Panc1 (cell line): ENCODE measurements around the gene ADAM22. TPM values are rescaled to one million over a fixed set of nuclear protein-coding genes. Genes with fewer than 3 reads are reported as not detected.

Source experiments
- ATAC-seq: fragments of 200-7000 bp; cut with Tn5 transposase; 2 replicates; pipeline ENCODE4 v1.9.1; 2020; ENCODE audit warnings: mild to moderate bottlenecking, moderate library complexity
- BruUV-seq: library from RNA; stranded (reverse); fragments of 400-500 nt; replicated peaks from 2 replicates; lab custom pipeline; 2021; lab: Mats Ljungman, UMichigan
- CTCF ChIA-PET: fragments of 300-600 bp; sonication (Branson Sonifier 250); formaldehyde crosslinking; loops from one replicate; lab custom pipeline; 2022; ENCODE audit warnings: antibody characterized with exemption; lab: Charles Lee
- POLR2A ChIA-PET: fragments of 300-600 bp; sonication (Branson Sonifier 250); formaldehyde crosslinking; loops from one replicate; lab custom pipeline; 2022; ENCODE audit warnings: antibody characterized with exemption; lab: Charles Lee
- DNase-seq: peaks from one replicate; pipeline ENCODE4 v3.0.0-alpha.2; 2010; ENCODE audit warnings: low read depth, low spot score
- H3K27ac ChIP-seq: 2 replicates; pipeline ENCODE4 v1.5.1; 2011; ENCODE audit warnings: mild to moderate bottlenecking, low read length, inconsistent platforms
- H3K27me3 ChIP-seq: fragments of 200-500 bp; sonication (Bioruptor generic); 2 replicates; pipeline ENCODE4 v1.6.0; 2014; ENCODE audit warnings: low read length, inconsistent platforms; ENCODE audit not compliant: control insufficient read depth, insufficient read depth
- H3K36me3 ChIP-seq: fragments of 200-500 bp; sonication (Bioruptor generic); 2 replicates; pipeline ENCODE4 v1.5.1; 2014; ENCODE audit warnings: inconsistent platforms, mild to moderate bottlenecking, low read length, moderate library complexity; ENCODE audit not compliant: control insufficient read depth, insufficient read depth
- H3K4me1 ChIP-seq: 2 replicates; pipeline ENCODE4 v1.5.1; 2011; ENCODE audit warnings: inconsistent platforms, mild to moderate bottlenecking, low read length, moderate library complexity; ENCODE audit not compliant: control insufficient read depth, insufficient read depth
- H3K4me3 ChIP-seq, 2 experiments: 2 replicates each; pipeline ENCODE4 v1.5.1; 2011 to 2012; ENCODE audit warnings: low read depth in 2 of 2, low read length in 2 of 2, mild to moderate bottlenecking in 2 of 2, inconsistent platforms in 1 of 2, moderate library complexity in 1 of 2
- H3K9me3 ChIP-seq: fragments of 200-500 bp; sonication (Bioruptor generic); 2 replicates; pipeline ENCODE4 v1.5.1; 2014; ENCODE audit warnings: low read depth, mild to moderate bottlenecking, inconsistent platforms, low read length, moderate library complexity; ENCODE audit not compliant: control insufficient read depth, insufficient read depth
- POLR2AphosphoS5 ChIP-seq: IDR thresholded peaks from 2 replicates; pipeline ENCODE4 v1.6.1; 2012; ENCODE audit warnings: mild to moderate bottlenecking, low read depth, low read length, moderate library complexity
- SIN3A ChIP-seq: IDR thresholded peaks from 2 replicates; pipeline ENCODE4 v1.6.1; 2012; ENCODE audit warnings: low read depth, mild to moderate bottlenecking, low read length, moderate library complexity, borderline replicate concordance; ENCODE audit not compliant: insufficient read depth
- TCF7L2 ChIP-seq: IDR thresholded peaks from 2 replicates; pipeline ENCODE4 v1.6.1; 2011; ENCODE audit warnings: mild to moderate bottlenecking, low read depth, low read length, inconsistent platforms
- in situ Hi-C: cut with HindIII; loops from 2 replicates; pipeline ENCODE4 v1.10.0; 2016; ENCODE audit warnings: low sequenced_read_pairs, low pct_unique_long_range_greater_than_20kb
- intact Hi-C: fragments of 100-400 bp; cut with micrococcal nuclease; formaldehyde crosslinking; loops from one replicate; pipeline ENCODE4 v1.10.0; 2022; ENCODE audit not compliant: unreplicated experiment
- total RNA-seq: library from RNA; stranded (reverse); gene quantifications from one replicate; pipeline ENCODE4 v1.2.1, GENCODE V29; 2021; ENCODE audit not compliant: unreplicated experiment
- TF ChIP-seq, protein P1 (sequence below): fragments of 450-650 bp; IDR thresholded peaks from 2 replicates; pipeline ENCODE4 v1.5.1; 2017; ENCODE audit warnings: mild to moderate bottlenecking
- TF ChIP-seq, protein P2 (sequence below), 2 experiments: IDR thresholded peaks; 2 replicates each; pipeline ENCODE4 v1.6.1; 2011 to 2012; ENCODE audit warnings: low read depth in 2 of 2, control low read depth in 1 of 2, low read length in 1 of 2, mild to moderate bottlenecking in 1 of 2, moderate library complexity in 1 of 2; ENCODE audit not compliant: insufficient read depth in 1 of 2

The ADAM22 gene
- total RNA-seq, 1 experiment from 2014 or later = 4.2 TPM

DNA sequence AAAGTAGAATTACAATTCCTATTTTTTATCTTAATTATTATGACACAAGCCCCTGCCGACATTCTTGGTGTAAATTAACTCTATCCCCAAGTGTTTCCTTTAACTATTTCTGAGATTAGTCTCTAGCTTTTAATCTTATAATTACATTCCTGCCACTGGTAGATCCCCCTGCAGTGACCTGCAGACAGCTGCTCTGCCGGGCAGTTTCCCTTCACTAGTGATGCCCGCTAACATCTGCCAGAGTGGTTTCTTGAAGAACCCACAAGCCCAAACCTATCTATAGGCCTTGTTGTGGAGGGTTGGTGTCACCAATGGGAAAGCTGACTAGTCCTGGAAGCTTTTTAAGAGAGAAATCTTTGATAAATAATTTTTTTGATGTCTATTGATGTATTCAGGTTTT lies 50.0 kb downstream of the ADAM22 start:
- H3K36me3 ChIP-seq = no peaks in the 10 kb centered on the region
- in situ Hi-C loops (no loop called here), intact Hi-C loops (no loop called here)
- ATAC-seq (no peak), DNase-seq (no peak)
- ChIA-PET POLR2A (no interaction called here), CTCF (no interaction called here)
- H3K27ac ChIP-seq = no peak overlapping the region
- H3K4me3 ChIP-seq = no peak overlapping the region
- no TSS peak for BruUV-seq
- H3K27me3 ChIP-seq = no peaks in the 10 kb centered on the region
- H3K9me3 ChIP-seq = no peaks in the 10 kb centered on the region
- TF ChIP-seq, protein P1, sequence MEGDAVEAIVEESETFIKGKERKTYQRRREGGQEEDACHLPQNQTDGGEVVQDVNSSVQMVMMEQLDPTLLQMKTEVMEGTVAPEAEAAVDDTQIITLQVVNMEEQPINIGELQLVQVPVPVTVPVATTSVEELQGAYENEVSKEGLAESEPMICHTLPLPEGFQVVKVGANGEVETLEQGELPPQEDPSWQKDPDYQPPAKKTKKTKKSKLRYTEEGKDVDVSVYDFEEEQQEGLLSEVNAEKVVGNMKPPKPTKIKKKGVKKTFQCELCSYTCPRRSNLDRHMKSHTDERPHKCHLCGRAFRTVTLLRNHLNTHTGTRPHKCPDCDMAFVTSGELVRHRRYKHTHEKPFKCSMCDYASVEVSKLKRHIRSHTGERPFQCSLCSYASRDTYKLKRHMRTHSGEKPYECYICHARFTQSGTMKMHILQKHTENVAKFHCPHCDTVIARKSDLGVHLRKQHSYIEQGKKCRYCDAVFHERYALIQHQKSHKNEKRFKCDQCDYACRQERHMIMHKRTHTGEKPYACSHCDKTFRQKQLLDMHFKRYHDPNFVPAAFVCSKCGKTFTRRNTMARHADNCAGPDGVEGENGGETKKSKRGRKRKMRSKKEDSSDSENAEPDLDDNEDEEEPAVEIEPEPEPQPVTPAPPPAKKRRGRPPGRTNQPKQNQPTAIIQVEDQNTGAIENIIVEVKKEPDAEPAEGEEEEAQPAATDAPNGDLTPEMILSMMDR = no peak
- TF ChIP-seq POLR2AphosphoS5 (no peak), TCF7L2 (no peak), SIN3A (no peak)
- TF ChIP-seq, protein P2, sequence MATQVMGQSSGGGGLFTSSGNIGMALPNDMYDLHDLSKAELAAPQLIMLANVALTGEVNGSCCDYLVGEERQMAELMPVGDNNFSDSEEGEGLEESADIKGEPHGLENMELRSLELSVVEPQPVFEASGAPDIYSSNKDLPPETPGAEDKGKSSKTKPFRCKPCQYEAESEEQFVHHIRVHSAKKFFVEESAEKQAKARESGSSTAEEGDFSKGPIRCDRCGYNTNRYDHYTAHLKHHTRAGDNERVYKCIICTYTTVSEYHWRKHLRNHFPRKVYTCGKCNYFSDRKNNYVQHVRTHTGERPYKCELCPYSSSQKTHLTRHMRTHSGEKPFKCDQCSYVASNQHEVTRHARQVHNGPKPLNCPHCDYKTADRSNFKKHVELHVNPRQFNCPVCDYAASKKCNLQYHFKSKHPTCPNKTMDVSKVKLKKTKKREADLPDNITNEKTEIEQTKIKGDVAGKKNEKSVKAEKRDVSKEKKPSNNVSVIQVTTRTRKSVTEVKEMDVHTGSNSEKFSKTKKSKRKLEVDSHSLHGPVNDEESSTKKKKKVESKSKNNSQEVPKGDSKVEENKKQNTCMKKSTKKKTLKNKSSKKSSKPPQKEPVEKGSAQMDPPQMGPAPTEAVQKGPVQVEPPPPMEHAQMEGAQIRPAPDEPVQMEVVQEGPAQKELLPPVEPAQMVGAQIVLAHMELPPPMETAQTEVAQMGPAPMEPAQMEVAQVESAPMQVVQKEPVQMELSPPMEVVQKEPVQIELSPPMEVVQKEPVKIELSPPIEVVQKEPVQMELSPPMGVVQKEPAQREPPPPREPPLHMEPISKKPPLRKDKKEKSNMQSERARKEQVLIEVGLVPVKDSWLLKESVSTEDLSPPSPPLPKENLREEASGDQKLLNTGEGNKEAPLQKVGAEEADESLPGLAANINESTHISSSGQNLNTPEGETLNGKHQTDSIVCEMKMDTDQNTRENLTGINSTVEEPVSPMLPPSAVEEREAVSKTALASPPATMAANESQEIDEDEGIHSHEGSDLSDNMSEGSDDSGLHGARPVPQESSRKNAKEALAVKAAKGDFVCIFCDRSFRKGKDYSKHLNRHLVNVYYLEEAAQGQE (IDR thresholded peaks at IDR 0.05; ENCODE audit: insufficient read depth in 1 of 2, low read depth in 2 of 2, low read length in 1 of 2) = no peak
- no peaks in the 10 kb centered on the region for H3K4me1 ChIP-seq

DNA sequence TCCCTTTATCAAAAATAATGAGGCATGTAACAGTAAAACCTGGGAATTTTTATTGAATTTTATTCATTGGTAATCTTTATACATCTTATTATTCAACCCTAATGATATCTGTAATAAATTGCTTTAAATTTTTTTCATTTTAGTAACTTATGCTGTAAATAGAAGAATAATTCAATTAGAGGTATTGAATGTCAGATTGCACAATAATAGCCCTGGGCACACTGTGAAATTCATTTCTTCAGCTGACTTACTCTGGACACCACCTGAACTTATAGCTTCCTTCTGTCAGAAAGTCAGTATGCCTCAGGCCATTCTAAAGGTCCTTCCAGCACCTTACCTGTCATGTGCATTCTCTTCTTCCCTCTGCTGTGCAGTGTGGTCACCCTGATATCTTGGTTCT lies 59.2 kb downstream of the ADAM22 start:
- H3K4me3 ChIP-seq = no peak overlapping the region
- no peaks in the 10 kb centered on the region for H3K4me1 ChIP-seq
- no peaks in the 10 kb centered on the region for H3K27me3 ChIP-seq
- no peaks in the 10 kb centered on the region for H3K9me3 ChIP-seq
- CTCF ChIA-PET = no interaction called here
- no peaks in the 10 kb centered on the region for H3K36me3 ChIP-seq
- ATAC-seq = no peak
- TF ChIP-seq, protein P2 (IDR thresholded peaks at IDR 0.05; ENCODE audit: insufficient read depth in 1 of 2, low read depth in 2 of 2, low read length in 1 of 2) = no peak
- TF ChIP-seq, protein P1 = no peak
- TF ChIP-seq POLR2AphosphoS5 (no peak), SIN3A (no peak), TCF7L2 (no peak)
- BruUV-seq = no TSS peak
- no peak overlapping the region for H3K27ac ChIP-seq
- POLR2A ChIA-PET = no interaction called here
- in situ Hi-C loops = no loop called here
- DNase-seq = no peak
- intact Hi-C loops = no loop called here
